T-helper 2 cell treated with Interferon-gamma antibody and Interleukin-4, amounts not matched to agents 100 ng/mL and 5 ng/mL, for 36 hours (primary cell): ENCODE measurements around the gene KRTAP5-7. TPM values are rescaled to one million over a fixed set of nuclear protein-coding genes. Genes with fewer than 3 reads are reported as not detected.
"Not testable (repeated sequence)": the region's sequence is repeated elsewhere in the genome, so short reads cannot be mapped to it uniquely, and the experiment has no call there.

ENCODE experiments used
- intact Hi-C: fragments of 100-400 bp; cut with micrococcal nuclease; formaldehyde crosslinking; loops from one replicate; pipeline ENCODE4 v1.15.1; 2023
- total RNA-seq: library from RNA; stranded (reverse); gene quantifications from 2 replicates; pipeline ENCODE4 v1.2.3, GENCODE V29; 2022

KRTAP5-7 gene, protein sequence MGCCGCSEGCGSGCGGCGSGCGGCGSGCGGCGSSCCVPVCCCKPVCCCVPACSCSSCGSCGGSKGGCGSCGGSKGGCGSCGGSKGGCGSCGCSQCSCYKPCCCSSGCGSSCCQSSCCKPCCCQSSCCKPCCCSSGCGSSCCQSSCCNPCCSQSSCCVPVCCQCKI
- 0.14 and 0.25 TPM in 2 replicates for total RNA-seq

DNA sequence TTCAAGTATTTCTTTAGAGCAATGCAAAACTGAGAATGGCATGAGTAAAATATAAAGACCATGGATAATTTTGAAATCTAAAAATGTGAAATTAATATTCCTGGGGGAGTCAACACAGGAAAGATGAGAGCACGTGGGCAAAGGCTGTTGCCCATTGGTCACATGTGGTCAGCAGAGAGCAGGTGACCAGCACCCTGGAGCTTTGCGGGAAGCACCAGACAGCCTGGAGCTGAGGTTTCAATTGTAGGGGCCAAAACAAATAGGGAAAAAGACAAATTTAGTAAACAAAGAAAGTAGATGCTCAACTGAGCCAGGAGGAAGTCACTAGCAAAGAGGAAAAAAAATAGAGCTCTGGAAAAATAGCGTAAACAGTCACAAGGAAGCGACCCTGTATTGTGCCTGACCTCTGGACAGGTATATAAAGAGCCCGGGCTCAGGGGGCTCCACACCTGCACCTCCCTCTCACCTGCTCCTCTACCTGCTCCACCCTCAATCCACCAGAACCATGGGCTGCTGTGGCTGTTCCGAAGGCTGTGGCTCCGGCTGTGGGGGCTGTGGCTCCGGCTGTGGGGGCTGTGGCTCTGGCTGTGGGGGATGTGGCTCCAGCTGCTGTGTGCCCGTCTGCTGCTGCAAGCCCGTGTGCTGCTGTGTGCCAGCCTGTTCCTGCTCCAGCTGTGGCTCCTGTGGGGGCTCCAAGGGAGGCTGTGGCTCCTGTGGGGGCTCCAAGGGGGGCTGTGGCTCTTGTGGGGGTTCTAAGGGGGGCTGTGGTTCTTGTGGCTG is at the start of gene KRTAP5-7:
KRTAP5-7 (plus strand) TSS at position 472 of the 780 bp plus-strand sequence; CDS start at position 506, 34 bp downstream.
- intact Hi-C loops, result not testable (repeated sequence)

DNA sequence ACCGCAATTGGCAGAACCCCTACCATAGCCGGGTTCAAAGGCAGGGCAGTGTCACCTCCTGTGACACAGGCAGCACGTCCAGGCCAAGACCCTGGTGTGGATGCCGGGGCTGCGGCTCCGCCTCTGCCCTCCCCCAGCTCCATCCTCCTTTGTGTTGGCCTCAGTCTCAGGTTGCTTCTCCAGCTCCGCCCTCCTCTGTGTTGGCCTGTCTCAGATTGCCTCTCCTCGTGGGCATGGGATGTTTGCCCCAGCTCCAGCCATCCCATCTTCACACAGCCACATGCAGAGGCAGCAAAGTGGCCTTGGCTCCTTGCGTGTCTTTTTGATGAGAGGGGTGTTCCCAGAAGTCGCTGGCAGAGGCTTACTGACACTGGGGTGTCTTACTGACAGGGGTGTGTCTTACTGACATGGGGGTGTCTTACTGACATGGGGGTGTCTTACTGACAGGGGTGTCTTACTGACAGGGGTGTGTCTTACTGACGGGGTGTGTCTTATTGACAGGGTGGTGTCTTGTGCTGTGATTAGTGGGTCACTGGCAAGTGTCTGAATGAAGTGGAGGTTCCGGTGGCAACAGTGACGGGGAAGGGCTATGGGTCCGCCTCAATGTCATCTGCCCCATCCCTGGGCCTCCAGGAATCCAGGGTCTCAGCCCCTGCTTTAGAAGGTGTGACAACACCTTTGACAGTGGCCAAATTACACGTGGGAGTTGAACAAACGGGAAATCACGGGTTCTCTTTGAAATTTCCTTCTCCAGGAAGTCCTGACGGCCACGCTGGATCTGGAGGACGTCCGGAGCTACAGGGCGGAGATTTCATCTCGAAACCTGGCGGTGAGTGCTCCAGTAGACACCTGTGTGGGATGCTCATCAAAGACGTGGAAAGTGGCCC is 49.2 kb upstream of the KRTAP5-7 start:
- intact Hi-C loops, result no loop called here

DNA sequence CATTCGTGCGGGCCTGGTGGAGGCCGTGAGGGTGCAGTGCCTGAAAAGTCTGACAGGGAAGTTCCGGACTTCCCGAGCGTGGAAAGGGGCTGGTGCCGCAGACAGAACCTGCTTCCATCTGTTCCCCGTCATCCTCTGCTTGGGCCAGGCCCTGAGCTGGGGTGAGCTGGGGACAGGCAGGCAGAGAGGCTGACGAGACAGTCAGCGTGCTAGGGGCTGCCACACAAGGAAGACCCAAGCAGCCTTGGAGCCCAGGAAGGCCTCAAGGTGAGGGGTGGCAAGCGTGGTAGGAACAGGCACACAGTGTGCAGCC is 48.6 kb upstream of the KRTAP5-7 start:
- intact Hi-C loops, result no loop called here

DNA sequence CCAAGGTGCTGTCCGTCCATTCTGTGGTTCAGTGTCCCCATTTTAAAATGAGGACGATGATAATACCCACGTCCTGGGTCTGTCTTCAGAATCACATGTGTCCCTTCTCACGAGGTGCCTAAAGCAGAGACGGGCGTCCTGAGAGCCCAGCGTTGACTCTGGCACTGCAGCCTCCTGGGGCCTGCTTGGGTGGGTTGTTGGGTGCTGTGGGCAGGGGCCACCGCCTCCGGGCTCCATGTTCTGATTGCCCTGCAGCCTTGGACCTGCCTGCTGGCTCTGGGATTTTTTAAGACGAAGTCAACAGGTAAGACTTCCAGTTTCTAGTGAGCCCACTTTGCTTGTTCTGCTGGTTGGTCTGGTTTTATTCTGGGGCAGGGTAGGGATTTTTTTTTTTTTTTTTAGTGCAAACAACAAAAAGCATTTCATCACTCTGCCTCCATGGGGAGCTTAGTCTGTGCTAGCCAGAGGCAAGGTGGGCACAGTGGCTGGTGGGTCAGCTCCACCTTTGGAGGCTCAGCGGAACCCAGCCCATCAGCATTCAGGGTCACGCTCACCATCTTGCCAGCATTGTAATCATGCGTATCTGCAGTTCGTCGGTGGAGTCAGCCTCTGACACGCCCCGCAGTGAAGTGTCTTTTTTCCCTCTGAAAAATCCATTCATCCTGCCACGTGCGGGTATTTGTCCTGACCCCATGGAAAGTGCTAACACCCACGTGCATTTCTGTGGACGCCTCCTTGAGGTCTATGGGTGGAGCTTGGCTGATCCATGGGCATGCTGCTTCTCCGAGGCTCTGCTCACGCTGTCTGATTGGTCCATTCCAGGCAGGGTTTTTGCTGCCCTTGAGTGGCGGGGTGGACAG is 45.7 kb upstream of the KRTAP5-7 start:
- intact Hi-C loops, result no loop called here

DNA sequence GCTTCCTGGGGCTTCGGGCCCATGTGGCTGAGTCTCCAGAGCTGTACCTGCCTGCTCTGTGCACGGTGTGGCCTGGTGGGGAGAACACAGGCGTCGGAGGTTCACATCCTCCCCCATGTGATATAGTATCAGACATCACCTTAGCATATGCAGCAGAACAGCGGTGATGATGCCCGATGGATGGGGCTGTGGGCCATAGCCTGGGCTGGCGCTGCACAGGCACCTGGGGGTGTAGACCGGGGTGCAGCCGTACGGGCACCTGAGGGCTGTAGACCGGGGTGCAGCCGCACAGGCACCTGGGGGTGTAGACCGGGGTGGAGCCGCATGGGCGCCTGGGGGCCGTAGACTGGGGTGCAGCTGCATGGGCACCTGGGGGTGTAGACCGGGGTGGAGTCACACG is 44.9 kb upstream of the KRTAP5-7 start:
- intact Hi-C loops, result no loop called here

DNA sequence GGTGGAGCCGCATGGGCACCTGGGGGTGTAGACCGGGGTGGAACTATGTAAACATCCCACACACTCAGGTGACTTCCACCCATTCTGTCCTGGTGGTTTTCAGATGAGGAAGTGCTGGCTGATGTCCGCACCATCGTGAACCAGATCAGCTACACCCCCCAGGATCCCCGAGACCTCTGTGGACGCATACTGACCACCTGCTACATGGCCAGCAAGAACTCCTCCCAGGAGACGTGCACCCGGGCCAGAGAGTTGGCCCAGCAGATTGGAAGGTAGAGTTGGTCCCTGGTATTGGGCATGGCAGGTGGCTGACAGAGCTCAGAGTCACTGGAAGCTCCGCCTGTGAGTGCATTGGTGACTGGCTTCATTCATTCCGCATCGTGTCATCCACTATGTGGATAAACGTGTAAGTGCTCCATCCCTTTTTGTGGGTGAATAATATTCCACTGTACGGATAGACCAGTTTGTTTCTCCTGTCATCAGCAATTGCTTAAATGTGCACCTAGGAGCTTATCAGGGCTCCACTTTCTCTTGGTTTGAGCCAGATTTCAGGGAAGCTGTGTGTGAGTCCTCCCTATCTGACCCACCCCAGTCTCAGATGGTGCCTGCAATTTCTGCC is 44.2 kb upstream of the KRTAP5-7 start:
- intact Hi-C loops, result no loop called here

DNA sequence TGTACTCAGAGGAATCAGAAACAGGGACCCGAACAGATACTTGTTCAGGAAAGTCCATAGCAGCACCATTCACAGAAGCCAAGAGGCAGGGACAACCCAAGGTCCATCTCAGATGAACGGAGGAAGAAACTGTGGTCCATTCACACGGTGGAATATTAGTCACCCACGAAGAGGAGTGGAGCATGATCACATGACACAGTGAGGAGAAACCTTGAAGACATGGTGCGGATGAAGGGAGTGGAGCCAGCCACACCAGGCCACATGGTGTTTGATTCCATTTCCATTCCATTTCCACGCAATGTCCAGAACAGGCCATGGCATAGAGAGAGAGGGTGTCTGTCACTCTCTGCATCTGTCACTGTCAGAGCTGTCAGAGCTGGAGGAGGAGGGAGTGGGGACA is 43.4 kb upstream of the KRTAP5-7 start:
- intact Hi-C loops, result no loop called here

DNA sequence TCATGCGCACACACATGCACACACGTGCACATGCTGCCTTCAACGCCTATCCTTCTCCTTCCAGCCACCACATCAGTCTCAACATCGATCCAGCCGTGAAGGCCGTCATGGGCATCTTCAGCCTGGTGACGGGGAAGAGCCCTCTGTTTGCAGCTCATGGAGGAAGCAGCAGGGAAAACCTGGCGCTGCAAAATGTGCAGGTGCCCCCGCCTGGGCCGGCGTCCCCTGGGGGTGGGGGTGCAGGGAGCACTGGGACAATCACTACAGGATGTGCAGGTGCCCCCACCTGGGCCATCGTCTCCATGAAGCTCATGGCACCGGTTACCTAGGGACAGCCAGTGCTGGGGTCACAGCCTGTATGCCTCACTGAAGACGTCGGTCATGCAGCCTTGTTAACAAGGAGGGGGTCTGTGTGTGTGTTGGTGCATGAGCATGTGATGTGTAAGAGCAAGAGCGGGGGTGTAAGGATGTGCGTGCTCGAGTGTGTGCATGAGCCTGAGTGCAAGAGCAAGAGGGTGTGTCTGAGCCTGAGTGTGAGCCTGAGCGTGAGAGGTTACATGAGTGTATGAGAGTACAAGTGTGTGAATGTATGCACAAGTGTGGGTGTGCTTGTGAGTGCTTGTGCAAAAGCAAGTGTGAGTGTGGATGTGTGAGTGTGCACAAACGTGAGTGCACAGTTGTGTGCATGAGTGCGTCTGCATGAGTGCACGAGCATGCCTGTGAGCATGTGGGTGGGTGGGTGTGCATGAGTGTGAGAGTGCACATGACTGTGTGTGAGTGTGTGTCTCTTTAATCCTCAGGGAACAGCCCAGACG is 42.6 kb upstream of the KRTAP5-7 start:
- intact Hi-C loops, result no loop called here

DNA sequence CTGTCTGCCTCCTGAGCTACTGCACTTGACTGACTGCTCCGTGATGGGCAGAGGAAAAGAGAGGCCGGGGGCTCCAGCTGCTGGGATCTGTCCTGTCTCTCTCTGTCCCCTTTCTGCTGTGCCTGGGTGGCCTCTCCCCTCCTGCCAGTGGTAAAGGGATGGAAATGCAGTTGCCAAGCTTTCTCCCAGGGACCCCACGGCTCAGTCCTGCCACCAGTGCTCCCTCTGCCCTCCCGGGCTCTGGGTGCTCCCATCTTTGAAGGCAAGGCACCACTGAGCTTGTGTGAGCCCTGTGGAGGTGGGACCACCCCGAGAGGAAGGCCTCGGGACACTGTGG is 42.0 kb upstream of the KRTAP5-7 start:
- intact Hi-C loops, result no loop called here

DNA sequence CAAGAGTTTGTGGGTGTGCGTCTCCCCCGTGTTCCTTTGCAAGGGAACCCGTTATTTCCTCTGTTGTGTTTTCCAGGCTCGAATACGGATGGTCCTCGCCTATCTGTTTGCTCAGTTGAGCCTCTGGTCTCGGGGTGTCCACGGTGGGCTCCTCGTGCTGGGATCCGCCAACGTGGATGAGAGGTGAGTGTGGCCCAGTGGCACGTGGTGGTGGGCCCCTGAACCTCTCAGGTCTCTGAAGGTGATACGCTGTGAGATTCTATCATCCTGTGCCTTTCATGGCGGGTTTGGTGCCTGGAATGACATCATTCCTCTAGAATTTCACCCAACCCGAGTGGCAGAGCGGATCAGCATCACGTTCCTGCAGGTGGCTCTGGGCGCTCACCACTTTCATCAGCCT is 41.6 kb upstream of the KRTAP5-7 start:
- intact Hi-C loops, result no loop called here

DNA sequence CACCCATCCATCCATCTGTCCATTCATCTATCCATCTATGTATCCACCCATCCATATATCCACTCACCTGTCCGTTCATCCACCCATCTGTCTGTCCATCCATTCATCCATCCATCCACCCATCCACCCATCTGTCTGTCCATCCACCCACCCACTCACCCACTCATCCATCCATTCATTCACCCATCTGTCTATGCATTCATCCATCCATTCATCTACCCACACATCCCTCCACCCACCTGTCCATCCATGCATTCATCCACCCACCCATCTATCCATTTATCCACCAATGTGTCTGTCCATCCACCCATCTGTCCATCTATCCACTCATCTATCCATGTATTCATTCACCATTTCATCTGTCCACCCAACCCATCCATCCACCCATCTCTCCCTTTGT is 40.7 kb upstream of the KRTAP5-7 start:
- intact Hi-C loops, result no loop called here

DNA sequence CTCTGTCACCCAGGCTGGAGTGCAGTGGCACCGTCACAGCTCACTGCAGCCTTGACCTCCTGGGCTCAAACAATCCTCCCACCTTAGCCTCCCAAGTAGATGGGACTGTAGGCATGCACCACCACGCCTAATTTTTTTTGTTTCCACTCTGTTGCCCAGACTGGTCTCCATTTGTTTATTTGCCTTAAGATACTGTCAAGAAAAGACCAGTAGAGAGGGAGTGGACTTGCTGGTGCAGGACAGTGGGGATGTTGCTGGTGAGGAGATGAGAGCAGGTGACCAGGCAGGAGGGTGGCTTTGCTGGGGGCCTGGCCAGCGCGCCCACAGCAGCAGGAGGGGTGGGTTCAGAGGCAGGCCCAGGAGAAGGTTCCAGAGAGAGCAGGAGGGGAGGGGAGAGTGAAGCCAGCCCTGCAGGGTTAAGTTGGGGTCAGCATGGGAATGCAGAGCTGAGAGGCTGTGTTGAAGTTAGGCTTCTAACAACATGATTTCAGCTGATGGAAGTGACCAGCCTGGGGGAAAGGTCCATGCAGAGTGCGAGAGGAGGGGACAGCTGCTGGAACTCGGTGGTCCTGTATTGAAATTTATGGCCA is 38.3 kb upstream of the KRTAP5-7 start:
- intact Hi-C loops, result no loop called here

DNA sequence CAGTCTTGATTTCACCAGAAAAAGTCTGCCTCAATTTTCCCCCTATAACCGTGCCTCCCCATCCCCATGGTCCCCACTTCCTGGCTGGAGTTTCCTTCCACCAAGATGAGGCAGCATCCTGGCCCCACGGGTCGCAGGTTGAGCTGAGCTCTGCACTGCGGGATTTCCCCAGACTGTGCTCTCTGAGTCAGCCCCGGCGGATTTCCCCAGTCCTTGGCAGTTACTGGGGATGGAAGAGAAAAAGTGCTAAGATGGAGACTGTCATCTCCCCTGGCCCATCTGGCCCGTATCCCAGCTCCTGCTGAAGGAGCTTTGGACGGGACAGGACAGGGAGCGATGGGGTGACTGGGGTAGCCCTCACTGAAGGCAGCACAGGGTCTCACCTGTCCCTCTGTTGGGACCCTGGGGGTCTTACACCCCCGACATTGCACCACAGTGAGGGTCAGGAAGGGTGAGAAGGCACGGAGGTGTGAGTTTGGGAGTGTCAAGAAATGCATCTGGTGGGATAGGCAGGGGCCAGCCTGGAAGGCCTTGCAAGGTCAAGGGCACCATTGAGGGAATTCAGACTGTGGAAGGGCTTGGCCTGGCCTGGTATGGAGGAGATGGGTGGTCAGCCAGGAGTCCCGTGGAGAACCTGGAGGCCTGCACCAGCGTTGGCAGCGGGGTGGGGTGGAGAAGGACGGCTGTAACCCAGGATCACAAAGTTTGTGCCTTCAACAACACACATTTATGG is 37.6 kb upstream of the KRTAP5-7 start:
- intact Hi-C loops, result no loop called here

DNA sequence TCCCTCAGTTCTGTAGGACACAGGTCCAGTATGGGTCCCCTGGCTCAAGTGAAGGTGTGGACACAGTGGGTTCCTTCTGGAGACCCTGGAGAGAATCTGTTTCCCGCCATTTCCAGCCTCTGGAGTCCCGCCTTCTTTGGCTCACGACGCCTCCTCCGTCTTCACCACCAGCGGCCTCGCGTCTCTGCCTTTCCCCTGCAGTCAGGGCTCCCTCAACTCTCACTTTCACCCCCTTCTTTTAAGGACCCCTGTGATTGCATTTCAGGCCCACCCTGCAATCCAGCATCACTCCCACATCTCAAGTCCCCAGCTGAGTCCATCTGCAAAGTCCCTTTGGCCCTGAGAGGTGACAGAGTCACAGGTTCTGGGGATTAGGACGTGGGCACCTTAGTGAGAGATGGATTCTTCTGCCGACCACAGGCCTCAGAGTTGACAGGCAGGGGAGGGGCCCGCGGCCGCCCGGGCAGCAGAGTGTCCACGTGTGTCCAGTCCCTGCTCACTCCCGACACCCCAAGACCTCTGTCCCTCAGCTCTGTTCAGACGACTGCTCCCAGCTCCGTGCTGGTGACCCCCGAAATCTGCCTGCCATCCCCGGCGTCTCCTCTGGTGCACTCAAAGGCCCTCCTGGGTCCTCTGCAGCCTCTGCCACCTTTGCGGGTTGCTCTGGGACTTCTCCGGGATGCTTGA is 36.9 kb upstream of the KRTAP5-7 start:
- intact Hi-C loops, result no loop called here

DNA sequence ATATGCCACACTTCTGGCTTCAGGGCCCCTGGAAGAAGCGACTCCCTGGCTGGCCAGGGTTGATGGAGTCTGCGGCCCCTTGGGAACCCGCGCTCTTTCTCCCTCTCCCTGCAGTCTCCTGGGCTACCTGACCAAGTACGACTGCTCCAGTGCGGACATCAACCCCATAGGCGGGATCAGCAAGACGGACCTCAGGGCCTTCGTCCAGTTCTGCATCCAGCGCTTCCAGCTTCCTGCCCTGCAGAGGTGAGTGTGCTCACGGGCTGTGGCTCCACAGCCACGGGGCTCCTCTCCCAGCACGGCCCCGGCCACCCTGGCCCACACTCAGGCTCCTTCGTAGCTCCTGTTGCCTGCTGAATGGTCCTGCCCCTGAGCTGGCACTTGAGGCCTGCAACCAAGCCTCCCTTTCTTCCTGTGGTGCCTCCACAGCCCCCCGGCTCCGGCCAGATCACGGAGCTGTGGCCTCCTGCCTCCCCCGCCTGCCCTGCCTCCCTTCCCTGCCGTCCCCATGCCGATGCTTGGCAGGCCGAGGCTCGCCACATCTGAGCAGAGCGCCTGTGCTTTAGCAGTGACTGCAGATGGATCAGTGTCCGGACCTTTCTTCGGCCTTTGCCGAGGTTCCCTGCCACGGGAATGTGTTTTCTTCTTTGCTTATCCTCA is 36.2 kb upstream of the KRTAP5-7 start:
- intact Hi-C loops, result no loop called here

DNA sequence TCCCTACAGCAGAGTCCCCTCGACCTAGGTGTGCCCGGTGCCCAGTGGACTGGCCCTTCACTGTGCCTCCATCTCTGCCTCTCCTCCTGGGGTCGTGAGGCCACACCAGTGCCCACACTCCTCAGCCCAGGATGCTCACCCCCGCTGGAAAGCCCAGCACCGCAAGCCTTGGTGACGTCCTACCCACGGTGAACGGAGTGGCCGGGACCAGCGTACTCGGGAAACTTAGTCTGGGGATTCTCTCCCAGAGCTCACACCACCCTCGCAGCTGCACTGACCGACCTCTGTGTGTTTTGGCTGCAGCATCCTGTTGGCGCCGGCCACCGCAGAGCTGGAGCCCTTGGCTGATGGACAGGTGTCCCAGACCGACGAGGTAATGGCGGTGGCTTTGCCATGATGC is 35.5 kb upstream of the KRTAP5-7 start:
- intact Hi-C loops, result no loop called here

DNA sequence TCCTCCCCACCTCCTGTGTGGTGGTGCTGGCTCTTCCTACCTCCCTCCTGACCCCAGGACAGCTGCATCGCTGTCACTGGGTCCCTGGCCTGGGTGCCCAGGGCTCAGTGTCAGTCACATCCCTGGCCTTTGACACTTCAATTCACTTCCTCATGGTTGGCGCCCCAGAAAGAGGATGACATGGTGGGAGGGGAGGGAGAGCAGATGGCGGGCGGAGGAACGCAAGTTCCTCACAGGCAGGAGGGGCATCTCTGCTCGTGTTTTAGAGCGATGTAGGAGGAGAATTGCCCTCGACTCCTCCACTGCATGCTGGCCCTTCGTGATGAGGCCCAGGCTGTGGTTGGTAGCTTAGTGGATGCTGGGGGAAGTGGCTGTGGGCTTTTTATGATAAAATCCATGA is 35.1 kb upstream of the KRTAP5-7 start:
- intact Hi-C loops, result no loop called here
